ENCODE measurements around the gene MAGI2.

MAGI2 gene

DNA sequence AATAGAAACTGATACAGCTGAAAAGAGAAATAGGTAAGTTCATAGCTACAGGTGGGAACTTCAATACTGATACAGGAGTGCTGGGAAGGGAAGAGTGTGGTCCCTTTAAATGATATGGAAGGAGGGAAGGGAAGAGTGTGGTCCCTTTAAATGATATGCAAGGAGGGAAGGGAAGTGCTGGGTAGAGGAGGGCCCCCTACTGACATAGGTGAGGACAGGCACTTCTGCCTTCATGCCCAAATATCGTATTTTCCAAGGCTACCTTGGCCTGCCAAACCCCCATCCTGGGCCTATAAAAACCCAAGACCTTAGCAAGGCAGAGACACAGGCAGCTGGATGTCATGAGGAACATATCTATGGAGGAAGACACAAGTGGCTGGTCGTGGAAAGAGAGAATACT lies 92.3 kb downstream of the MAGI2 start:
- no peak for FAIRE-seq
- no peak for TF ChIP-seq CTCF (IDR thresholded peaks at IDR 0.05; ENCODE audit: insufficient read depth, missing control alignments)
- no peak for DNase-seq (ENCODE audit: insufficient read length, low spot score)

- DNase-seq (ENCODE audit: insufficient read length, low spot score) (no peak), FAIRE-seq (no peak)
- no peak for TF ChIP-seq CTCF (IDR thresholded peaks at IDR 0.05; ENCODE audit: insufficient read depth, missing control alignments)
These were observed 93.6 kb downstream of the MAGI2 start for GRCh38 chr7:79359827-79360226.

- no peak for TF ChIP-seq CTCF (IDR thresholded peaks at IDR 0.05; ENCODE audit: insufficient read depth, missing control alignments)
- no peak for DNase-seq (ENCODE audit: insufficient read length, low spot score)
- FAIRE-seq, result no peak
These were observed 96.4 kb downstream of the MAGI2 start for GRCh38 chr7:79357101-79357500.

GRCh38 chr7:79353720-79354468 lies 99.6 kb downstream of the MAGI2 start:
- FAIRE-seq (no peak), DNase-seq (ENCODE audit: insufficient read length, low spot score) (no peak)
- no peak for TF ChIP-seq CTCF (IDR thresholded peaks at IDR 0.05; ENCODE audit: insufficient read depth, missing control alignments)

DNA sequence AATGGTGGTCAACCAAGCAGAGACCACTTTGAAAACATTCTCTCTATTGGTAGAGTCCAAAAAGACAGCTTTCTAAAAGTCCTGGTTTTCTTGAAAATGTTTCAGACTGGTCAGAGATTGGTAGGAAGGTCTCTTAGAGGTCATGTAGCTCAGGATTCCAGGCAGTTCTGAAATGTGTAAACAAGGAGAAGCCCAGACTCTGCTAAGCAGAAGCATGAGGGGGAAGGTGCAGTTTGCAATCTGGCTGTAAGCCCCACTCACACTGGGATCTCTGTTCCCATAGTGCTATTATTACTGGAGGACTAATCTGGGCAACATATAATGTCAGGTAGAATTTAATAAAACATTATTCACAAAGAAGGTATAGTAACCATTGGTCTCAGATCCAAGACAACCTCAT lies 101.1 kb downstream of the MAGI2 start:
- FAIRE-seq, result no peak
- no peak for DNase-seq (ENCODE audit: insufficient read length, low spot score)
- no peak for TF ChIP-seq CTCF (IDR thresholded peaks at IDR 0.05; ENCODE audit: insufficient read depth, missing control alignments)

- TF ChIP-seq CTCF (IDR thresholded peaks at IDR 0.05; ENCODE audit: insufficient read depth, missing control alignments), result no peak
- DNase-seq (ENCODE audit: insufficient read length, low spot score) (no peak), FAIRE-seq (no peak)
These were observed 106.1 kb downstream of the MAGI2 start for GRCh38 chr7:79347351-79347750.

- FAIRE-seq, result no peak
- TF ChIP-seq CTCF (IDR thresholded peaks at IDR 0.05; ENCODE audit: insufficient read depth, missing control alignments), result no peak
- no peak for DNase-seq (ENCODE audit: insufficient read length, low spot score)
These were observed 111.6 kb downstream of the MAGI2 start for GRCh38 chr7:79341902-79342301.

Measured in D721Med (cell line).